NCI-H187 treated with DMSO at 0.1 percent for 48 hours (cell line): ENCODE data around the gene ZFYVE28.
"Not testable (repeated sequence)": the region's sequence is repeated elsewhere in the genome, so short reads cannot be mapped to it uniquely, and the experiment has no call there.

ENCODE experiments used
- DNase-seq: peaks from one replicate; lab custom pipeline; 2025; lab: John Stamatoyannopoulos, UW

ZFYVE28 gene

DNA sequence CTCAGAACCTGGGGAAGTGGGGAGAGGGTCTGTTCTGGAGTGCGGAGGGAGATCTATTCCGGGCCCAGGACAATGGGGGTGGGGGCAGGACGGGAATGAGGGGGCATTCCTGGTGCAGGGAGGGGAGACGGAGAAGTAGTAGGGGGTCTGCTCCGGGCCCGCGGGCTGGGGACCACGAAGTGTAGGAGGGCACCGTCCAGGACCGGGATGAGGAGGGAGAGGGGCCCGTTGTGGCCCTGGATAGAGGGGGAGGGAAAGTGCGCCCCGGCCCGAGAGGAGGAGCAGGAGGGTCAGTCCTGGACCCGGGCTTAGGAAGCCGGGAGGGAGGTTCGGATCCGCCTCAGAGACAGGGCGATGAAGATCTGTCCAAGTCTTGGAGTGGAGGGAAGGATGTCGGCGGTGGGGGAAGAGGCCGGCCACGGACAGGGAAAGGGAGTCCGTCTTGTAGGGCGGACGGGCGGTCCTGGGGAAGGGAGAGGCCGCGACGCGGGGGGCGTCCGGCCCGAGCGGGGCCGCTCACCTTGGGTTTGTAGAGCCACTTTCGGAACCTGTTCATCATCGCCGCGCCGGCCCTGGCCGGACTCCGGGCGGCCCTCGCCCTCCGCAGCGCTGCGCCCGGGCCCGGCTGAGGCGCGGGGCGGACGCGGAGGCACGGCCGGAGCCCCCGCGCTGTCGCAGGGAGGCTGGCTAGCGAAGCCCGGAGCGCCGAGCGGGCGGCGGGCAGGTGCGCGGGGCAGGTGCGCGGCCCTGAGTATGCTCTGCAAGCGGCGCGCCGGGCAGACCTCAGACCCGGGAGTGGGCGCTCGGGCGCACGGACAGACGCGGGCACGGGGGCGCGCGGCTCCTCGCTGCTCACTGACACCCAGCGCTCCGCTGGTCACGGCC, at the start of gene ZFYVE28:
TSS of gene ZFYVE28 (minus strand) at position 881 of the 885 bp plus-strand sequence. CDS start at position 559, 322 bp downstream.
- no peak for DNase-seq

DNA sequence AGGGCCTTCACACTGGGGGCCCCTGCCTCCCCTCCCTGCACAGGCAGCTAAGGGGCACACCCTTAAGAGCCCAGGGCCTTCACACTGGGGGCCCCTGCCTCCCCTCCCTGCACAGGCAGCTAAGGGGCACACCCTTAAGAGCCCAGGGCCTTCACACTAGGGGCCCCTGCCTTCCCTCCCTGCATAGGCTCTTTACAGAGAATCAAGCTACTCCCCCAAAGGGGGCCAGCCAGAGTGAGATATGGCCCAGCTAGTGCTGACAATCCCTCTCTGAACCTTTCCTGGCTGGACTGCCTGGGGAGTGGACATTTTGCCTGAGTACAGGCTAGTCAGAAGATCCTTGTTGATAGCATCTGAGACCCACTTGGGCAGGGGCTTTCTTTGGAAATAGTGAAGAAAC, 47.1 kb upstream of the ZFYVE28 start:
- DNase-seq = not testable (repeated sequence)

DNA sequence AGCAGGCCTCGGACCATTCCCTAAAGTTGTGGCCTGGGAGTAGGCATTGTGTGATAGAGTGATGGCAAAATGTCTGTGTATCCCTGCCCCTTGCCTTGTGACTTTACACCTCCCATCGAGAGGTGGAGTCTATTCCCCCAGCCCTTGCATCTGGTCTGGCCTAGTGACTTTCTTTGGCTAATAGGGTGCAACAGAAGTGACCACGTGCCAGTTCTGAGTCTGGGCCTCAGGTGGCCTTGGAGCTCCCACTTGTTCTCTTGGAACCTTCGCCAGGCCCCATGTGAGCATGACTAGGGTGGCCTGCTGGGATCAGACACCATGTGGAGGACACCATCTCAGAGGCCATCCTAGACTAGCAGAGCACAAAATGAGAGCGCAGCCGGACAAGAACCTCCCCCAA, 46.6 kb upstream of the ZFYVE28 start:
- DNase-seq = no peak

- DNase-seq = no peak
These were observed 44.7 kb upstream of the ZFYVE28 start for GRCh38 chr4:2462992-2463762.

GRCh38 chr4:2462218-2462991, 44.0 kb upstream of the ZFYVE28 start:
- DNase-seq = no peak

GRCh38 chr4:2461246-2461960, 43.0 kb upstream of the ZFYVE28 start:
- DNase-seq = no peak

DNA sequence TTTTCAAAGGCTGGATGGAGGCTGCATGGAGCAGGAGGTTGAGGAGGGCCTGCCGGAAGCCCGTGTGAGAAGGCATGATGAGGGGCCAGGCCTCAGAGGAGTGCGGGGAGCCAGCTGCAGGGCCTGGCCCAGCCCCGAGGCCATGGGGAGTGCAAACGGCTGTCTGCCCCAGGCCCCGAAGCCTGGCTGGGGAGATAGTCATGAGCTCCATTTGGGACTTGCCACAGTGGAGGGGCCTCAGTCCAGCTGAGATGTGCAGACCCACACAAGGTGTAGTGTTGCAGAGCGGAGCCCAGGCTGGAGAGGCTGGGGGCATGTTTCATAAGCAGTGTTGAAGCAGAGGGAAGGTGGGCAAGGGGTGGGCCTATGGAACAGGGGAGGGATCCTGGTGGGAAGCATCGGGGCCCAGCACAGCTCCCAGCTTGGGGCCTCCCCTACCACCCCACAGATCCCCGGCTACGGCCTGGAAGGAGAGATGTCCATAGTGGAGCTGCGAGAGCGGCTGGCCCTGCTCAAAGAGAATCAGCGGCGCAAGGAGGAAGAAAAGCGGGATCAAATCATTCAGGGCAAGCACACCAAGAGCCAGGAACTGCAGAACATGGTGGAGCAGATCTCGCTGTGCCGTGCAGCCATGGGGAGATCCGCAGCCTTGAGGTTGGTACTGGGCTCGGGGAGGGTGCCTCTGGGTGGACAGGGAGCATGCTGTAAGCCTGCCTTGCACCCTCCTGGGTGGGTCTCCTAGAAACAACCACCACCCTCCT, 41.3 kb upstream of the ZFYVE28 start:
- DNase-seq = no peak

DNA sequence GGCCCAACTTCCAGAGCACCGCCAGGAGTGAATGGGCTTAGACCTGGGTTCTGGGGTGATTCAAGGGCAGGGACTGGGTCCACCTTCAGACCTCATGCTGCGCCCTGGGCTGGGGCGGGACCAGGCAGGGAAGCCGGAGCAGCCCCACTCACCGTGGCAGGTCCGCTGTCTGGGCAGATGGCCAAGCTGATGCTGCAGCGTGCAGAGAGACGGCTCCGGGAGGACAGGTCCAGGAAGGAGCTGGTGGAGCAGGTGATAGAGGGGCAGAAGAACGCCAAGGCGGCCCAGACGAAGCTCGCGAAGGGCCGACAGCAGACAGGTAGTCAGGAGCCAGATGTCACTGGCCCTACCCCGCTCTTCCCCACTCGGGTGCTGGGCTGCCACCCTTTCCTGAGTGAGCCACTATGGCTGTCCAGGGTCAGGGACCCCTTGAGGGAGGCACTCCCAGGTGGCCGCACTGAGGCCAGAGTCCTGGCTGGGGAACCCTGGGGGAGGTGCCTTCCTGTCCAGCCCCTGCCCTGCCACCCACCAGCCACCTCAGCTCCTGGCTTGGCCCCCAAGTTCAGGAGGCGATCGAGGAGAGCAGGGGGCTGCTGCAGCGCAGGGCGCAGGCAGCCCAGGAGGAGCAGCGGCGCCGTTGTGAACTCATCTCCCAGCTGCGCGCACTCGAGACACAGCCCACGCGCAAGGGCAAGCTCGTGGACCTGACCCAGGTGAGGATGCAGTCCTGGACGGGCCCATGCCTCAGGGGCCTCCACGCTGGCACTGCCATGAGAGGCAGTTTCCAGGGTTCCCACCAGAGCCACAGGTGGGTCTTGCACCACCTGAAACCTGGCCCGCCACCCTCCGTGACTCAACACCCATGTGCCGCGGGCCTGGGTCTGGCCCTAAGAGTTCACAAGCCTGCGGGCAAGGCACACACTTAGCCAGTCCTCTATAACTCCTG, 40.4 kb upstream of the ZFYVE28 start:
- no peak for DNase-seq

DNA sequence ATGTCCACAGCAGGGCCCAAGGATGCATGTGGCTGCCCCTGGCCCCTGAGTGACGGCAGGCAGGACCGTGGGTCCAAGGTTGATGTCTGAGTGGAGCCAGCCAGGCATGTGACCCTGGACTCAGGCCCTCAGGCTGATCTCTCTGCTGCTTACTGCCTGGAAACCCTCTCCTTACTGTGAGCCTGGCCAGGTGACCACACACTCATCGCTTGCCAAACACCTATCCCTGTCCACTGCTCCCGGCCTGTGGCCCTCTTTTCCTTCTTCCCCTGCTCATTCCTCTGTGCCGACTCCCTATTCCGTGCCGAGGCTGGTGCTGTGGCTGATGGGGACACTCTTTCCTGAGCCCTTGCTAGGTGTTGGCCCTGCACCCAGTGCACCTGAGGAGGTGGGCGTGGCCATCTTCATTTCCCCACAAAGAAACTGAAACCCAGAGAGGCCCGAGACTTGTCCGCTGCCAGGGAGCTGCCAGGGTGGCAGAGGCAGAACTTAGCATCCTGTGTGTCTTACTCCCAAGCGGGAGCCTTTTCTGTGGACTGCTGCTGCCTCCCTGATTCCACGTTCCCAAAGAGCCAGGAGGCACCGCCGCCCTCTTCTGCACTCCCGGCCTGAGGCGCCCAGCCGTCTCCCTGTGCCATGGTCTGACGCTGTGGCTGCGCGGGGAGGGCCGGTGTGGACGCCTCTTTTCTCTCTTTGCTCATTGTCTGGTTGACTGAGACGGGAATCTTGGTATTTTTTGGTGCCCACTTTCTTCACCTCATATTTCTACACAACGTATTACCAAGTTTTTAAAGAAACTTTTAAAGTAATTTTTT, 39.2 kb upstream of the ZFYVE28 start:
- no peak for DNase-seq

GRCh38 chr4:2451821-2452785, 33.7 kb upstream of the ZFYVE28 start:
- DNase-seq = no peak

- no peak for DNase-seq
These were observed 32.6 kb upstream of the ZFYVE28 start for GRCh38 chr4:2451036-2451520.

- no peak for DNase-seq
These were observed 32.1 kb upstream of the ZFYVE28 start for GRCh38 chr4:2450394-2451035.

DNA sequence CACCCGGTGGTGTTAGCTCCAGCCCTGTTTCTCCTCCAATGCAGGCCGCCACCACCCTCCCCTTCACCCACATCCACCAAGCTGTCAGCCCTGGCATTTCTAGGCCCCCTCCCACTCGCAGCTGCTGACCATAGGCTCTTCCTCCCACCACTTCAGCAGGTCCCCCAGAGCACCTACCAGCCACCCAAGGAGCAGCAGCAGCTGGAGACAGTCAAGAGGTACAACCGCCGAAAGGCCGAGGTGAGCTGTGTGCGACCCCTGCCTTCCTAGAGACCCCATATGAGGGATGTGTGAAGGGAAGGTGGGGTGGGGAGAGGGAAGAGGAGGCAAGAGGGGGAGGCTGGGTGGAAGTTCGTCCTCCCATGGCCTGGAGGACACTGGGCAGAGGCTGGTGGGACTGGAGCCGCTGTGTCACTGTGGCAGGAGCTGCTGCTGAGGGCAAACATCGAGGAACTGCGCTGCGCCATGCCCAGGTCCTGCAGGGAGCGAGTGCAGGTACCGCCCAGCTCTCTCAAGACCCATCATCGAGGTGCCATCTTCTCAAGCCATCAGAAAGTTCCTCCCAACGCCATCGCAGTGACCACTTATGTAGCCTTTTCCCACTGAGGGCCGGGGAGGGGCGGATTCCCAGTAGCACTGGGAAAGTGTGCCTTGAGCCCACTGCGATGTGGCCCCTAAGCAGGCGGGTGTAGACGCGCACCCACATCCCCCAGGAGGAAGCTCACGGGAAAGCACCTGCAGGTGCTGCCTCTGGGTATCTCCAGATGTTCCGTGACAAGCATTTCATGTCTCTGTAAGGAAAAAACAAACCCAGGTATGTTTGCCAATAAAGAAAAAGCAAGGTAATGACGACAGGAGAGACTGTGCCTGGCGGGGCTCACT, 31.3 kb upstream of the ZFYVE28 start:
- DNase-seq = no peak

GRCh38 chr4:2449051-2449450, 30.6 kb upstream of the ZFYVE28 start:
- DNase-seq = no peak

- DNase-seq = no peak
These were observed 30.1 kb upstream of the ZFYVE28 start for GRCh38 chr4:2448589-2448988.
